SK-N-MC (cell line): ENCODE results near the gene KRTAP2-2.

Experiments used
- EZH2 ChIP-seq: fragments of 200-600 bp; sonication (generic); IDR thresholded peaks from one replicate; pipeline ENCODE4 v1.6.1; 2017; ENCODE audit warnings: antibody characterized with exemption
- FOXP2 ChIP-seq: optimal IDR thresholded peaks from 2 replicates; pipeline ENCODE3; 2011; ENCODE audit warnings: mild to moderate bottlenecking, moderate library complexity; ENCODE audit not compliant: insufficient read depth; ENCODE audit errors: extremely low read length, control extremely low read depth
- POLR2AphosphoS5 ChIP-seq: IDR thresholded peaks from 2 replicates; pipeline ENCODE4 v1.6.1; 2012; ENCODE audit warnings: mild to moderate bottlenecking, low read depth, low read length, borderline replicate concordance

GRCh38 chr17:41013606-41014005 lies 41.4 kb downstream of the KRTAP2-2 start:
- TF ChIP-seq POLR2AphosphoS5, result no peak
- no peak for TF ChIP-seq EZH2
- TF ChIP-seq FOXP2, result no peak
